GM21737 (cell line): ENCODE results near the gene MRPL28.
"Not testable (repeated sequence)": the region's sequence is repeated elsewhere in the genome, so short reads cannot be mapped to it uniquely, and the experiment has no call there.

Experiments used
- ATAC-seq: cut with Tn5 transposase; IDR thresholded peaks from one replicate; pipeline ENCODE4 v1.9.1; 2021; ENCODE audit warnings: mild to moderate bottlenecking, moderate library complexity; ENCODE audit not compliant: unreplicated experiment

MRPL28 gene

GRCh38 chr16:391885-392335 is 21.6 kb upstream of the MRPL28 start:
- no peak for ATAC-seq

- no peak for ATAC-seq
Observed at GRCh38 chr16:389352-389751, 19.0 kb upstream of the MRPL28 start.

- not testable (repeated sequence) for ATAC-seq
Observed at GRCh38 chr16:387761-388666, 17.7 kb upstream of the MRPL28 start.

GRCh38 chr16:386641-387156 is 16.4 kb upstream of the MRPL28 start:
- ATAC-seq: no peak

- ATAC-seq: peak; percentile 39
Observed at GRCh38 chr16:383326-384051, 13.2 kb upstream of the MRPL28 start.

GRCh38 chr16:381789-382717 is 11.7 kb upstream of the MRPL28 start, which contains the start of gene PGAP6:
Gene PGAP6 (minus strand): TSS chr16:381978. CDS start chr16:381821, 157 bp downstream.
- peak; percentile 39 for ATAC-seq

GRCh38 chr16:381012-381788 is 10.9 kb upstream of the MRPL28 start:
- peak; percentile 17 for ATAC-seq

GRCh38 chr16:380762-381011 is 10.3 kb upstream of the MRPL28 start:
- ATAC-seq: no peak

GRCh38 chr16:379961-380761 is 9.8 kb upstream of the MRPL28 start:
- no peak for ATAC-seq

- ATAC-seq: no peak
Observed at GRCh38 chr16:379183-379960, 9.0 kb upstream of the MRPL28 start.

GRCh38 chr16:378821-379182 is 8.5 kb upstream of the MRPL28 start:
- no peak for ATAC-seq

GRCh38 chr16:378113-378820 is 7.9 kb upstream of the MRPL28 start:
- ATAC-seq: not testable (repeated sequence)

- no peak for ATAC-seq
Observed at GRCh38 chr16:377419-377951, 7.1 kb upstream of the MRPL28 start.

- no peak for ATAC-seq
Observed at GRCh38 chr16:376817-377418, 6.6 kb upstream of the MRPL28 start.

GRCh38 chr16:375927-376816 is 5.8 kb upstream of the MRPL28 start:
- no peak for ATAC-seq

- ATAC-seq: no peak
Observed at GRCh38 chr16:375212-375611, 4.9 kb upstream of the MRPL28 start.
